ENCODE measurements around the gene ARRDC1.
"Not testable (repeated sequence)": the region's sequence is repeated elsewhere in the genome, so short reads cannot be mapped to it uniquely, and the experiment has no call there.

ARRDC1 gene, protein sequence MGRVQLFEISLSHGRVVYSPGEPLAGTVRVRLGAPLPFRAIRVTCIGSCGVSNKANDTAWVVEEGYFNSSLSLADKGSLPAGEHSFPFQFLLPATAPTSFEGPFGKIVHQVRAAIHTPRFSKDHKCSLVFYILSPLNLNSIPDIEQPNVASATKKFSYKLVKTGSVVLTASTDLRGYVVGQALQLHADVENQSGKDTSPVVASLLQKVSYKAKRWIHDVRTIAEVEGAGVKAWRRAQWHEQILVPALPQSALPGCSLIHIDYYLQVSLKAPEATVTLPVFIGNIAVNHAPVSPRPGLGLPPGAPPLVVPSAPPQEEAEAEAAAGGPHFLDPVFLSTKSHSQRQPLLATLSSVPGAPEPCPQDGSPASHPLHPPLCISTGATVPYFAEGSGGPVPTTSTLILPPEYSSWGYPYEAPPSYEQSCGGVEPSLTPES

DNA sequence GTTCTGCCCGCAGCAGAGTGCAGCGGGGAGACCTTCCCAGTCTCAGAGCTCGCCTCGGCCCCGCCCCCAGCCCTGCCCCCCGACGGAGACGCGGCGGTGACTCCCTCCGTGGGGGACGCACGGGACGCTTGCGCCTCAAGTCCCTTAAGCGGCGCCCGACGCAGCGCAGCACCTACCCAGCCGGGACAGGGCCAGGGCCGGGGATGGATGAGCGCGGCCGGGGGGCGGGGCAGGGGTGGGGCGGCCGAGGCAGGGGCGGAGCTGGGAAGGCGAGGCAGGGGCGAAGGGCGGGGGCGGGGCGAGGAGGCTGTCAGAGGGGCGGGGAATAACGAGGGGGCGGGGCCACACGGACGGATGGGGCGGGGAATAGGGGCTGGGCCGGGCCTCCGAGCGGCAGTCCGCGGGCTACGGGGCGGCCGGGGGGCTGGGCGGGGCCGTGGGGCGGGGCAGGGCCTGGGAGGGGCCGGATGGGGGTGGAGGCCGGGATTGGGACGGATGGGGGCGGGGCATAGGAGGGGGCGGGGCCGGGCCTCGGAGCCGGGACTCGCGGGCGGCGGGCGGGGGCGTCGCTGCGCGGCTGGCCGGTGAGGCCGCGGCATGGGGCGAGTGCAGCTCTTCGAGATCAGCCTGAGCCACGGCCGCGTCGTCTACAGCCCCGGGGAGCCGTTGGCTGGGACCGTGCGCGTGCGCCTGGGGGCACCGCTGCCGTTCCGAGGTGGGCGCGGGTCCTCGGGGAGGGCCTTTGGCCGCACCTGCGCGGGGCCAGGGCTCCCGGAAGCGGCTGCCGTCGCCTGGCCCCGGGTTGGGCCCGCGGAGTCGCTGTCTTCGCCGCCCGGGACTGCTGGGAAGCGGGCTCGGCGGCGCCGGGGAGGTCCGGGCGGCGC lies at the start of gene ARRDC1:
Gene ARRDC1, plus strand, starts transcription at position 566 of the 884 bp plus-strand sequence. Its CDS starts 32 bp downstream, at position 598.
- DNase-seq (ENCODE audit: low spot score) (peak; percentile 76), FAIRE-seq (no peak)

DNA sequence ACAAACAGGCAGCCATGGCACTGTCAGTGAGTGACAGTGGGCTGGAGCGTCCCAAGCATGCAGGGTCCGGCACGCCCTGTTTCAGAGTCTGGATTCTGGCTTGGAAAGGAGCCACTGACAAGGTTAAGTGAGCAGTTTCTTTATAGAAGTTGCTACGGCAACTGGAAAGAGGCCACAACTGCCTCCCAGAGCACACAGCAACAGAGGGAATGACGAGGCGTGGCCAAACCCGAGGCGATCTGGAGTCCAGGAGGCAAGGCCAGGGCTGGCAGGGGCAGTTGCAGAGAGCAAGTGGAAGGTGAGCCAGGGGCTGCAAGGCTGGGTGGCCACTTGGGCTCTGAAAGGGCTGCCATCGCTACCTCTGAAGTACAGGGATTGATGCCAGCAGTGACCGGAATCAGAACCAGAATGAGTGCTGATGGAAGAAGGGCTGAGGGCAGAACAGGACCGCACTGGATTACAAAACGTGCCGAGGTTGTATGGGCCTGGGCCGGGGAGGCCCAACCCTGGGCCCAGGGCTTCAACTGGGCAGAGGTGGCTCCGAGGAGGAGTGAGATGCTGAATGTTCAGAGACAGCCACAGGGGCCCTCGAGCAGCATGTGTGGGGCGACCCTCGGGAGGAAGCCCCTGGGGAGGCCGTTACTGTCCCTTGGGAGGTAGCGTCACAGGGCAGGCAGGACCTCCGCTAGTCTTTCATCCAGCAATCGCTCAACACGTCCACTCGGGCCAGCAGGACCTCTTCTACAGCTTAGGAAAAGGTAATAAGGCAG lies 49.2 kb upstream of the ARRDC1 start:
- DNase-seq (ENCODE audit: low spot score) (no peak), FAIRE-seq (no peak)

DNA sequence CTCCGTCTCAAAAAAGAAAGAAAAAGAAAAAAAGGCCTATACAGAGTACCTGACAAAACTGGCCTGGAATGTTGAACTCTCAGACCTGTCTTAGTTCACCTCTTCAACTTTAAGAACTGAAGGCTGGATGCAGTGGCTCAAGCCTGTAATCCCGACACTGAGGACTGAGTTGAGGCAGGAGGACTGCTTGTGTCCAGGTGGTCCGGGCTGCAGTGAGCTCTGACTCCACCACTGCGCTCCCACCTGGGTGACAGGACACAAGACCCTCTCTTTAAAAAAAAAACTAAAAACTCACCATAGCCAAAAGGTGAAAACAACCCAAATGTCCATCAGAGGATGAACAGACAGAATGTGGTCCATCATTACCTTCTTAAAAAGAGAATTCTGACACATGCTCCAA lies 47.4 kb upstream of the ARRDC1 start:
- FAIRE-seq, result no peak

DNA sequence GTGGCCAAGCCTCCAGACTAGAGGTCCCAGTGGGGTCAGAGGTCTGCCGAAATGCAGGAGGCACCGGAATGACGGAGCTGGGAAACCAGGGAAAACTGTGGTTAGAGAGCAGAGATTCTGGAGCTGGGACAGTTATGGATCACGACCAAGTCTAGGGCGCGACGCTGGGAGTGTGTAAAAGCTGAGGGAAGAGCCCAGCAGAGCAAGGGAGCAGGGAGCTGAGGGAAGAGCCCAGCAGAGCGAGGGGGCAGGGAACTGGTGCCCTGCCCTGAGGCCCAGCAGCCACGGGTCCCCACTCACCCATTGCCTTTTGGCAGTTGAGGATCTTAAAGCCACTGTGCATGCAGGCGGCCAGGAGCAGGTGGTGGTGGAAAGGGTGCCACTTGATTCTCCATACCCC lies 41.4 kb upstream of the ARRDC1 start:
- no peak for DNase-seq (ENCODE audit: low spot score)

More for the DNA sequence above, 47.4 kb upstream of the ARRDC1 start:
- DNase-seq (ENCODE audit: low spot score), result no peak

DNA sequence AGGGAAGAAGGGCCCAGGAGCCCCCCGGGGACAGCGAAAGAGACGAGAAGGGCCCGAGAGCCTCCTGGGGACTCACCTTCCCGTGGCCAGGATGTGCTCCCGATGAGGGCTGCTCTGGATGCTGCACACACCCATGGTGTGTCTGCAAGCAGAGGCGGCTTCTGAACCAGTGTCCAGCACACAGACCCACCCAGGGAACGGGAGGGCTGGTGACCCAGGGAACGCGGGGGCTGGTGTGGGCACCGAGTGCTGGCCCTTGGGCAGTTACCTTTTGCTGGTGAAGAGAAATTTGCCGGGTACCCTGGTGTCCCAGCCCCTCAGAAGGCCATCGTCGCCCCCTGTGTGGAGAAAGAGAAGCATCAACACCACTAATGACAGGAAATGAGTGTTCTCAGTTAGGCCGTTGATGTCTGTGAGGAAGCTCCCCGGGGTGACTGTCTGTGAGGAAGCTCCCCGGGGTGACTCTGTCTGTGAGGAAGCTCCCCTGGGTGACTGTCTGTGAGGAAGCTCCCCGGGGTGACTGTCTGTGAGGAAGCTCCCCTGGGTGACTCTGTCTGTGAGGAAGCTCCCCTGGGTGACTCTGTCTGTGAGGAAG lies 40.6 kb upstream of the ARRDC1 start:
- no peak for FAIRE-seq

More for the DNA sequence above, 41.4 kb upstream of the ARRDC1 start:
- no peak for FAIRE-seq

DNA sequence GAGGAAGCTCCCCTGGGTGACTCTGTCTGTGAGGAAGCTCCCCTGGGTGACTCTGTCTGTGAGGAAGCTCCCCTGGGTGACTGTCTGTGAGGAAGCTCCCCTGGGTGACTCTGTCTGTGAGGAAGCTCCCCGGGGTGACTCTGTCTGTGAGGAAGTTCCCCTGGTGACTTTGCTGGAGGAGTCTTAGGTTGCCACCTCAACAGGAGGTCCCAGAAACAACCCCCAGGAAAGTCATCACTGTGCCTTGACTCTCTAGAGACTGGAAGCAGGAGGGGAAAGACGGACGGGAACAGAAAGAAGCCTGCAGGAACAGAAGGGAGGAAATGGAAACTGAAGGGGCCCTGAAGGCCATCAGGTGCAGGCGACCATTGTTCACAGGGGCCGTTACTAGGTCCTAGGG lies 37.0 kb upstream of the ARRDC1 start:
- FAIRE-seq; DNase-seq (ENCODE audit: low spot score): not testable (repeated sequence)

More for the DNA sequence above, 40.6 kb upstream of the ARRDC1 start:
- DNase-seq (ENCODE audit: low spot score), result no peak

DNA sequence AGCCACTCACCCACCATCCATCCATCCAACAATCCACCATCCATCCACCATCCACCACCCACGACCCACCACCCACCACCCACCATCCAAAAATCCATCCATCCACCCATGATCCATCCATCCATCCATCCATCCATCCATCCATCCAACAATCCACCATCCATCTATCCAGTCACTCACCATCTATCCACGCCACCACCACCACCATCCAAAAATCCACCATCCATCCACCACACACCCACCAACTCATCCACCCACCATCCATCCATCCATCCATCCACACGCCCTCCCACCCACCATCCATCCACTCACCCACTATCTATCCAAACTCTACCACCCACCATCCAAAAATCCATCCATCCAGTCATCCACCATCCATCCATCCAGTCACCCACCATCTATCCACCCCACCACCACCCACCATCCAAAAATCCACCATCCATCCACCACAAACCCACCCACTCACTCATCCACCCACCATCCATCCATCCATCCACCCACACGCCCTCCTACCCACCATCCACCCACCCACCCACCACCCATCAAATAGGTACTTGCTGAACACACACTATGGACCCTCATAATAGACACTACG lies 35.8 kb upstream of the ARRDC1 start:
- no peak for DNase-seq (ENCODE audit: low spot score)
- no peak for FAIRE-seq

DNA sequence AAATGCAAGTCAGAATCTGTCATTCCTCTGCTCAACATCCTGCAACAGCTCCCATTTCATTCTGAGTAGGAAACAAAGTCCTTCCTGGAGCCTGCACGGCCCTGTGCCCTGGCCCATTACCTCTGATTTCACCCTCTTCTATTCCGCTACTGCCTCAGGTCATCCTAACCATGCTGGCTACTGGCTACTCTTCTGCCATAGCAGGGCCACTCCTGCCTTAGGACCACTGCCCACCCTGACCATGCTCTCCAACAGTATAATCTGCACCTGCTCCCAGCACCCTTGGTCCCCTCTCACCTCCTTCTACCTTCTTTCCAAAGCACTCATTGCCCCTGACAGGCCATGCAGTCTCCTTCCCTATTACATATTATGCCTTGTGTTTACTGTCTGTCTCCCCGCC lies 34.9 kb upstream of the ARRDC1 start:
- FAIRE-seq (no peak), DNase-seq (ENCODE audit: low spot score) (no peak)

DNA sequence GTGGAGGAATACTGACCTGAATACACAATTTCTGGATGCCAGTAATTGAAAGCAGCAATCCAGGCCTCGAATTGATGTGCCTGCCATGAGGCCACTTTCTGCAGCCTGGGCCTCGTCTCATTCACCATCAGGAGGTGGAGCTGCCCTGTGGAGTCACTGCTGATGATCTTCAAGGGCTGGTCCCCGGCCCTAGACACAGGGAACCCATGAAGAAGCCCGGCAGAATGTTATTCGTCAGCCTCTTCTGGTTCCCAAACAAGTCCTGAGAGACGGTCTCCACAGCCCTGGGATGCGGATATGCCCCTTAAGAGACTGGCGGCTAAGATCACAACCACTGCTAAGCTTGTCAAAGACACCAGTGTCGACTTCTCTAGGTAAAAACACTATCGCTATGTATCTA lies 31.3 kb upstream of the ARRDC1 start:
- DNase-seq (ENCODE audit: low spot score), result no peak
- FAIRE-seq, result no peak

DNA sequence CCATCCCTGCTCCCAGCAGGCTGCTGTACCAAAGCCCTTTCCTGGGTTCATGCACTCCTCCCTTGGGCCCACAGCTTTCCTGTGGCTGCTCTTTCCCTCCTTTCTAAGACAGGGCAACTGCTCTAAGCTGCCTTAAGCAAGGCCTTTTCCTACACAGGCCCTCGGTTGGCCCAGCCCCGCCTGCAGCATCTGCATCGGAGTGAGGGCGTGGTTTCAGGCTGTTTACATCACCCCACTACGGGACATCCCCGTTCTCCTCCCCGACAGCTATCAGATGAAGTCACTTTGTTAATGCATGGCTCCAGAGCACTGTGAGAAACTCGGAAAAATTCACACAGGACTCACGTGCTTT lies 30.1 kb upstream of the ARRDC1 start:
- DNase-seq (ENCODE audit: low spot score) (no peak), FAIRE-seq (no peak)

DNA sequence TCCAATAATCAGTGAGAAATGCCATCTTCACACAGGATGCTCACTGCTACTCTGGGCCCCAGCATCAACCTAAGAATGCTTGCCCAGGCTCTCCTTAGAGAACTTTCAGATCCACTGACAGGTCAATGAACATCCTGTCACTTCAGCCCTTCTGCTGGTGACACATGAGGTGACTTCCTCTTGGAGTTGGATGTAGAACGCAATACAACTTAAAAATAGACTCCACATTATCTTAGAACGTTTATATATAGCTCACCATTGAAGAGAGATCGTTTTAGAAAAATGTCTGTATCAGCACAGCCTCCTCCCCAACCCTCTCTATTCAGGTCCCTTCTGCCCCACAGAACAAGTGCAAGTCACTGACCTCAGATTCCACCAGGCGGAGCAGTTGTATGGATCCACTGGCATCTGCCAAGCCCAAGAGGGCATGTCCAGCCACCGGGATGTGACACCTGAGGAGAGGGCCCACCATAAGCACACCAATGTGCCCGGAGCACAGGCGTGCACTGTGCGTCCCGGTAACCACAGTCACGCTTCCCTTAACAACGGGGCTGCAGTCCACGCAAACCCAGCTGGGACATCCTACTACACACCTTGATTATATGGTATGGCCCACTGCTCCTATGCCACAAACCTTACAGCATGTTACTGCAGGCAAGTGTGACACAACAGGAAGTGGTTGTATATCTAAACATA lies 29.6 kb upstream of the ARRDC1 start:
- FAIRE-seq, result no peak
- DNase-seq (ENCODE audit: low spot score), result no peak

DNA sequence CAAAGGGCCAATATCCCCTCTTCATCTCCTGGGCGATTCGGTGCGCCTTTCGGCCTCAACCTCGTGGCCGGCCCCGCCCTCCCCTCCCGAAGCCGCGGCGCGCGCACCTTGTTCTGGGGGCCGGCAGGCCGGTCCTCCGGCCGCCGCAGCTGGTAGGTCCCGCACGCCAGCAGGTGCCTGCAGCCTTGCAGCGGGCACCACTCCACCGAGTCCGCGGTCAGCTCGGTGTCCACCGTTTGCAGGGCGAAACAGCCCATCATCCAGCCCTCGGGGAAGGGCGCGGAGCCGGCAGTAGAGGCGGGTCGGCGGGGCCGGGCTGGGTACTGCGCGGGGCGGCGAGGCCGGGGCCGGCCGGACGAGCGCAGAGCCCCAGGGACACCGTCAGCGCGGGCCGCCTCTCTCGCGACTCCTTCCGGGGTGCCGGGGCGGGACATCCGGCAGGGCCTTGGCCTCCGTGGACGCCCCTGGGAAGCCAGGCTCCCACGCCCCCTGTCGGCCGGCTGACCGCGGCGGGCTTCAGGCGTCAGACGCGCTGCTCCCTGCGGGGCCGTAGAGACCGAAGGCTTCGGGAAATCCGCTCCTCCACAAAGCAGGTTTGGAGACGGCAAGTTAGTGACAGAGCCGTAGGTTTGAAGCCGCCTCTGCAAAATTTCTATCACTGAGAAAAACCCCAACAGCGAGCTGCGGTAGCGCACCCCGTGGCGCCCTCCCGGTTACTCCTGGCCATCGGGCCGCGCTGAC lies 26.8 kb upstream of the ARRDC1 start, which contains the start of gene DPH7:
Gene DPH7, minus strand, starts transcription at position 408 of the 741 bp plus-strand sequence. Its CDS starts 148 bp downstream, at position 260.
- FAIRE-seq (no peak), DNase-seq (ENCODE audit: low spot score) (peak; percentile 77)

DNA sequence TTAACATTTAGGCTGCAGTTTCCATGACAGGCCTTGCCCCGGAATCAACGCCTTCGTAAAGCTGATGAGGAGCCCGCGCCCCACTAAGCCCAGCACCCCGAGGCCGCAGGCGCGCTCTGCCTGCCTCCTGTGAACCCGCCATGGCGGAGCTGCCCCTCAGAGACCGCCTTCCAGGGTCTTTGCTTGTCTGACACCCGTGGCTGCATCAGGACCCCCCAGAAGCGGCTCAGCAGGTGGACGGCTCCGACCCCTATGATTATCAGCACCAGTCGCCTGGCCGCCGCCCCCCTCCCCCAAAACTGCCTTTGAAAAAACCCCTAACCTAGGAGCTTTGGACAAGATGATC lies 26.3 kb upstream of the ARRDC1 start:
- no peak for FAIRE-seq

DNA sequence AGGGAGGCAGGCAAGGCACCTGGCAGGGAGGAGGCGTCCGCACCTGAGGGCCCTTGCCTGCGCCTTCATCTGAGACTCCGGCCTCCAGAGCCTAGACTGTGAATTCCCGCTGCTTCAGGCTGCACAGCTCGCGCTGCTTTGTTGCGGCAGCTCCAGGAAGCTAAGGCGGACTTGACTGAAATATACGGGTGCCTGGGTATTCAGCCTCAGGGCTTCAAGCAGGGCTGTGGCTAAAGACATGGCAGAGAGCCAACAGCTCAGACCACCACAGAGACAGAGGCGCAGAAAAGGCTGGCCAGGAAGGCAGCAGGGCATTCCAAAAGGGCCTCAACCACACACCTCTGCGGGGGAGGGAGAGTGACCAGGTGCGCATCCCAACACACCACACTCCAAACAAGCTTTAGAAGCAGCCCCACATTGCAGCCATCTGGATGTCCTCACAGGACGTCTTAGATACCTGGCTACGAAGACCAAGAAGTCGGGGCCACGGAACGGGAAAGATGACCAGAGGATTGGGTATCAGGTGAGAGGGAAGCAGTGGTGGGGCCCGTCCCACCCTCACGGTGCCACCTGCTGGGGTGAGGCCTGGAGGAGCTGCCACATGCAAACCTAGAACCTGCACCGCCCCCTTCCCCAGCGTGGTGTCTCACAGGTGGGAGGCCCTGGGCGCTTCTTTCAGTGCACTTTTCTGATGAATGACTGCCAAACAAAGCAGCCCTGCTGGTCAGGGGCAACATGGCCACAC lies 25.1 kb upstream of the ARRDC1 start:
- no peak for FAIRE-seq

More for the DNA sequence above, 26.3 kb upstream of the ARRDC1 start:
- DNase-seq (ENCODE audit: low spot score), result no peak

DNA sequence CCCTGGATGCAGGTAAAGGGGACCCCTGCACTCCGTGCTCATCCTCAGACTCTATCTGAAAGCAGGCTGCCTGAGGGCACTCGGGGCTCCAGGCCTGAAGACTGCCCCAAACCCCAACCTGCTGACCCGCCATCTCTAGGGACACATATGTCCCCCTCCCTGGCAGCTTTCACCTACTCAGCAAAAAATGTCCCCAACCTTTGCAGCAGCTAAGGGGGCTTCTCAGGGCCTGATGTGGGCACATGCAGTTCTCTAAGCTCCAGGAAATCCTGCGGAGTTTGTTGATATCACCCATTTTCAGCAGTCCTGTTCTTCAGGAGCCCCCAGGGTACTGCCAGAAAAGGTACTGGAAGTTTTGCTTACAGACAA lies 24.5 kb upstream of the ARRDC1 start:
- no peak for DNase-seq (ENCODE audit: low spot score)
- no peak for FAIRE-seq

More for the DNA sequence above, 25.1 kb upstream of the ARRDC1 start:
- DNase-seq (ENCODE audit: low spot score), result no peak

DNA sequence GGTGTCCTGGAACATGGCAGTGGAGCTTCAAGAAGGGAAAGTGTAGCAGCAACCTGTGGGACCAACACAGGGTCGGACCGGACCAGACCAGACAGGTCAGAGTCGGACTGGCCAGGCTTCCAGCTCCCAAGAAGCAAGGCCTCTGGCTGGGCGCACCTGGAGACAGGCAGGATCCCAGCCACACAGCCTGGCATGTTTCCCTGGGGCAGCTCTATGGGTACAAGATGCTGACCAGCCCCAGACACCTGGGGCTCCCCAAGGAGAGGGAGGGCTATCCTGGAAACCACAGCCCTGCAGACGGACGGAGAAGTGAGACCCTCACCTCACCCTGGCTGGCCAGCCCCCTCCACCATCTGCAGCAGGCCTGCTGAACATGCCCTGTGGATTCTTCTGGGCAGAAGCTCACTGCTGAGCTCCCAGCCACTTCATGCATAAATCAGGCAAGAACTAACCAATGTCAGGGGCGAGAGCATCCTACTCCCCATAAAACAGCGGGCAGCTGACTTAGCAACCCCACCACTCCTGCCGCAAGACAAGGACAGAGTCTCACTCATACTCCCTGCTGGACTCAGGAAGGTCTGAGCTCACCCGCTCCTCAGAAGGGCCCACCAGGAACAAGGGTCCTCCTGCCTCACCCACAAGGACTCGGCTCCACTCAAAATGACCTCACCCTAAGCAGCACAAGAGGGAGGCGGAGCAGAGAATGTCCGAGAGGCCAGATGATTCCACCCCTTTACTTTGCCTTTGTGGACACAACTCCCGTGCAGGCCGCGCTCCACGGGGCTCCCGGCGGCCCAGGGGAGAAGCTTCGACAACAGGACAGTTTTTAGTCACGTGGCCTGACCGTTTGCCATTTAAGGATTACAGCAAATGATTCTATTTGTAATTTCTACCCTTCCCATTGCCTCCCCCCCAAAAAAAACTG lies 23.9 kb upstream of the ARRDC1 start:
- DNase-seq (ENCODE audit: low spot score), result no peak
- FAIRE-seq, result no peak

DNA sequence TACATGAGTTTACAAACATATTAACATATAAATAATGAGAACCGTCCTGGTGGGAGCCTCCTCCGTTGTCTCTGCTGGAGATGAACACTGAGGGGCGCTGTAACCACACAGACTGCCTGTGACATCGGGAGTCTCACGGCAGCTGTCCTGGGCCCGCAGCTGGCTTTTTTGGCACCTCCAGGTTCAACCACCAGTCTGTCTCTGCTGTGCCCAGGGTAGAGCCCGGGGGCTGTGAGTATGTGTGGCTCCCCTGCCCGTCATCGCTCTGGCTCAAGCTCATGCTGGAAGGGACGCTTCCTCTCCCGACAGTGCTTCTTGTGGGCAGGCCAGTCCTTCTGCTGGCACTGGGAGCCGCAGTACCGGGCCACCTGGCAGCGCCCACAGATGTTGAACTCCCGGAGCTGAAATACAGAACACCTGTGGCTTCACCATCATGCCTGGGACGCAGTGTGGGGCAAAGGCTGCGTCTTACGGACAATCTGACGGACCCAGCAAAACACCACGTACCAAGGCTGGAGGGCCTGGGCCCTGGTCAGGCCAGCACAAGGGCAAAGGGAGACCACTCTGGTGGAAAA lies 23.1 kb upstream of the ARRDC1 start:
- FAIRE-seq (no peak), DNase-seq (ENCODE audit: low spot score) (no peak)
